Occipital lobe (tissue), 2 donors: ENCODE measurements around the gene NRAP. TPM values are rescaled to one million over a fixed set of nuclear protein-coding genes. Genes with fewer than 3 reads are reported as not detected.

Experiments used
- DNase-seq: peaks from one replicate; lab custom pipeline; 2025; lab: John Stamatoyannopoulos, UW
- total RNA-seq: library from RNA; depleted of rRNA; stranded (reverse); fragments of >200 nt; gene quantifications from one replicate; pipeline ENCODE4 v1.2.3, GENCODE V29; 2014

The NRAP gene
- total RNA-seq, 1 donor from 2014 or later, result 0.31 TPM

DNA sequence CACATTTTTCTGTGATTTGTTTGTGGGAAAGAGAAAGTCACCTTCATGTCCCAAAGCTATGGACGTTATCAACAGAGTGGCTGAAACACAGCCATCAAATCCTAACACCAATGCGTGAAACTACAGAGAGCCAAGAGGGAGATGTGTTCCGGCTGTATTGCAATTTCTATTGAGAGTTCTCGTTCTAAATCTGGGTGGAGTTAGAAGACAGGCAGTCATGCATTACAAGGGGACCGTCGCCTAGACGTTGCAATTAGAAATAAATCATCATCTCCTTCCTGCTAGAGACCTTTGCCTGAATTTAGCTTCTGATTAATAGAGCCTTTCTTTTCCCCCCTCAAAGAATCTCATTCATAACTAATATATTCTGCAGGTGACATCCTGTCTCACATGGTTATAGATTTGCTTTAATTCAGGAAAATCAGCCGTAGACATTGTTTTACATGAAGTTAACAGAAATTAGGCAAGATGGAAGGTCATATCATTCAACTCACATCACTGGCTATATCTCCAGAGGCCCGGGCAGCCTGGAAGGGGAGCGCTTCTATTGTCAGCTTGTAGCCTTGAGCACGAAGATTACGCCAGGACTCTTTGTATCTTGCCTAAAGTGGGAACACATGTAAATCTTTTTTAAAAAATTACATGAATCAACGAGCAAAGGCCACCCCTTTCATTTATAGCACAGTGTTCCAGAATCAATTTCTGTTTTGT is 58.4 kb downstream of the NRAP start:
- no peak for DNase-seq

DNA sequence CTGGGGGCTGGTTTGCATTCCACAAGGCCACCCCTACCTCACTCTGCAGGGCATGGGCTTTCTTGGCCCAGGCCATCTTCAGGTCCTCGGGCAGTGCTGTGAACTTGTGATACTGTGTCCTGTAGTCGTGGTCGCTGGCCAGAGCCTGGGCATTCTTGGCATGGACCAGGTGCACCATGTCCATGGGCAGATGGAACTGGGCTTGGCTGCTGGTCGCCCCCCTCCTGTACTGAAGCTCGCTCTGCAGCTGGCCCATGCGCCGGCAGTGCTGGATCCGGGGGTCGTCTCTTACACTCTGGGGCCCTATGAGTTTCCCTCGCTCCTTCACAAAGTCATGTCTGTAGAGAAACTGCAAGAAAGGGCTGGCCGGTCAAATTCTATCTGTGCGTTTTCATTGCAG is 59.3 kb downstream of the NRAP start:
- no peak for DNase-seq

DNA sequence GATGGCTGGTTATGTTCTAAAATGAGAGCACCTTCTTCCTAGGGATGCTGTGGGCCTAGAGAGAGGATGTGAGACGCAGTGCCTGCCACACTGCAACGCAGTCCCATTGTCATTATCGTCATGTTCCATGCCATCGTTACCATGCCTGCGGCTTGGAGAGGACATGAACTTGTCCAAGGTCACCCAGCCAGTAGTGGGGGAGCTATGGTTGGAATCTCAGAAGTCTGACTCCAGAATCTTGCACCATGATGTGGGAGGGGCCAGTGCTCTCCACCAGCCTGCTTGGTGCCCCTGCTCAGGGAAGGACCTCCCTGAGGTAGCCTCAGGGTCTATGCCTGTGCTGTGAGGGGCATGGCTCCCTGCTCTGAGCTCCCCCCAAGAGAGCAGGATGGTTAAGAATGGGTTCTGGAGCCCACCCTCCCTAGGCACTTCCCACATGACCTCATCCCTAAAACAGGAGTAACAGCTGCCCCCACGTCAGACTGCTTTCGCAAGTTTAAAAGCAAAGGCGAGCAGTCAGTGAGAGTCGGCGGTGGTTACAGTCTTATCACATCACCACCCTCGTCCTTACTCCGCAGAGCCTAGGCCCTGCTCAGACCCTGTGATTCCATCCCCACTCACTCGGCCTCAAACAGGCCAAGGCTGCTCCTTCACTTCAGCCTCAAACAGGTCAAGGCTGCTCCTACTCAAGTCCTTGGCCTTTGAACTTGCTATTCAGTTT is 60.6 kb downstream of the NRAP start:
- no peak for DNase-seq

DNA sequence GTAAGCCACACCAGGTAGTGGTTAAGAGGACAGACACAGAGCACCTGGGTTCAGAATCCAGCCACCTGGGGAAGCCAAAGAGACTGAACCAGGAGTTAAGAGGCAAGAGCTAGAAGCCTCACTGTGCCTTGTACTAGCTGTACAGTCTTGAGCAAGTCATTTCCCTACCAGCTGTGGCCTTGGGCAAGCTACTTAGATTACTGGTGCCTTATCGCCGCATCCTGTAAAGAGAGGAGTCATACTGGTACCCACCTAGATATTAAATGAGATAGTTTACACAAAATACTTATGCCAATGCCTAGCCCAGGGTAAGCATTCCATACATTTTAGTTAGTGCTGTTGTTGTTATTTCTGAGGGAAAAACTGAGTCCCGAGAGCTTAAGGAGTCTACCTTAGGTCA is 63.3 kb downstream of the NRAP start:
- no peak for DNase-seq

DNA sequence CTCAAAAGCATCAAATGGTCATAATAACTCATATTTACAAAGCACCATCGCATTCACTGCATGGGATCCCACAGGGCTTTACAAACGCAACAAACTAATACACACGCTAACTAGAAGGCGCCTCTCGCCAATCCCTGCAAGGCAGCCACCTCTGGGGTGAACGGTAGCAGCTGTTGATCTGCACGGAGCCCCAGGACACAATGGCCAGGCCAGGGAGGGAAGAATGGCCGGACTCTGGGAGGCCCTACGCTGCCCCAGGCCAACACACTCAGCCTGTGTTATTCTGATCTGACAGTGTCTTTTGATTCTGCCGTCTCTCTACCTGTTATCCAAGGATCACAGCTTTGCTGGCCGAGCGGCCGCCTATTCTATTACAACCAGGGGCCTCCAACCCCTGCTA is 69.2 kb downstream of the NRAP start:
- DNase-seq, result no peak

DNA sequence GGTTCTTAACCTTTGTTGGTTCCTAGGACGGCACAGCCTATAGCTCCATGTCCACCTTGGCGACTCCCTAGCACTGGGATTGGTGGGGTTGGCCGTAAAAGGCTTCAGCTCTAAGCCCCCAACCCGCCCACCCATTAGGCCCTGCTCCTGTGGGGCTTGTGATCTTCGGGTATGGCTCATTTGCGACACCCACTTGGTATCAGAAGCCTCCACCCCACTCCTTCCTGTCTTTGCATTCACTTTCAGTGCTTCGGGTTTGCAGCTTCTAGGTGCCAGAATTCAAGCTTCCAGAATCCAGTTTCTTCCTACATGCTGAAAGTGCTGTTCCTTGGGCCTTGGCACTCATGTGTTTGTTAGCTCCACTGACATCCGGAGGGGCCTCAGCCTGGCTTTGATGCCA is 71.5 kb downstream of the NRAP start:
- no peak for DNase-seq

DNA sequence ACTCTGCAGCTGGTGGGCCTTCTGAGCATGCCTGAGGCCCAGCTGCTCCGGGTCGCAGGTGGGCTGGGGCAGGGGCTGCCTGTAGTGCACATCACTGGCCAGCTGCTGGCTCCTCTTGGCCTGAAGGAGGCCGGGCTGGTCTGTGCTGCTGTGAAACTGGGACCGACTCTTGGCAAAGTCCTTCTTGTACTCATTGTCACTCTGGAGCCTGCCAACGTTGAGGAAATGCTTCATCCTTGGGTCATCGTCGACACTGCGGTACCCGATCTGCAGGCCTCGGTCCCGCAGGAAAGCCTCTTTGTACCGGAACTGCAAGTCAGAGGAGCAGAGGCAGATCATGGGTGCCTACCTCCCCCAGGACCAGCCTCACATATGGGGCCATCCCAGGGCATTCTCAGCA is 73.3 kb downstream of the NRAP start:
- DNase-seq, result no peak

DNA sequence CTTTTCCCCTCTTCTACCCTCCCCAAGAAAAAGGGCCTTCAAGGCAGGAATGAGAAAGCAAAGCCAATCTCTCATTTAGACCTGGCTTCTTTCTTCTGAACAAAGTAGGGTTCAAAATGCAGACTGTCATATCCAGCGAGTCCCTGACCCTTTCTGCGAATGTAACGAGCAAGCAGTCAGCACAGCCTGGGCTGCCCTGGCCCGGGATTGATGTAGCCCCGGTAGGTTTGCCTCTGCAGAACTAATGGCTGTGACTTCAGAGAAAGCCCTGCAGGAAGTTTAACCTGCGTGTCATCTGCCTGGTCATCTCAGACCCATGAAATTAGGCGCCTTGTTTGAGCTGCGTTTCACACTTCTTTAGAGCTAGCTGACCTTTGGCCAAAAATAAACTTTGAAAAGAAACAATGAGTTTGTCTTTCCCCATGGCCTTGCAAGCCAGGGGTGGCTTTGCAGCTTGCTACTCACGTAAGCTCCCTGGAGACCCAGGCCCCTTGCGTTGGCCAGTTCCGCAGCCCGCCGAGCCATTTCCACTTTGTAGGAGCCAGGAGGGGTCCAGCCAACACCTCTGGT is 74.6 kb downstream of the NRAP start:
- no peak for DNase-seq

DNA sequence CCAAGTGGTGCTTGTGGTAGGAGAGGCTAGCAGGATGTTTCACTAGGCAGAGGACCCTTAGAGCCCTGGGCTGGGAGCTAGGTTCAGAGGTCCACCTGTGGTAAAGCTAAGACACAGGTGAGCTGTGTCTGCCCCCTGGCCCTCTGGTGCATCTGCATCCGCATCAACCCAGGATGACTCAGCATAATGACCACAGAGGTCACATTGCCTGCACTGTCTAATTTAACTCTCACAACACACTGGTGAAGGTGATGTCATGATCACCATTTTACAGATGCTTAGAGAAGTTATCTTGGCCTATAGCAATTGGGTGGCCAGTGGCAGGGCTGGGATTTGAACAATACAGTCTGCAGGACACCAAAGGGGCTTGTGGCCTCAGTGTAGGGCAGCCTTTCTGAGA is 77.9 kb downstream of the NRAP start:
- no peak for DNase-seq

DNA sequence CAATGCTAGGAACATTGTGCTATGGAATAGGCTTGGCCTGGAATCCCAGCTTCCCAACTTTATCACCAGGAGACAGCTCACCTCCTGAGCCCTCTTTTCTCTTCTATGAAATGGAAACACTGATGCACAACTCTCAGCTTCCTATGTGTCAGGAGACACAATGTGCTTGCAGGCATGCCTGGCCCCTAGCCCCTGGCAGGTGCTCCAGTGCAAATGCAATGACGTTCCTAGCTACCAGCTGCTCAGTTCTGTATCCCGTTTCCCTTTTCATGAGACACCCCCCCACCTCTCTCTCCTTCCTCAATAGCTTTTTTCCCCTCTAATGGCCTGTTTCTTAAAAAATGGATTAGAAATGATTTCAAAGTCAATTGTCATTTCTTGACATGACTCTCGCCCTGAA is 80.3 kb downstream of the NRAP start:
- DNase-seq, result no peak

DNA sequence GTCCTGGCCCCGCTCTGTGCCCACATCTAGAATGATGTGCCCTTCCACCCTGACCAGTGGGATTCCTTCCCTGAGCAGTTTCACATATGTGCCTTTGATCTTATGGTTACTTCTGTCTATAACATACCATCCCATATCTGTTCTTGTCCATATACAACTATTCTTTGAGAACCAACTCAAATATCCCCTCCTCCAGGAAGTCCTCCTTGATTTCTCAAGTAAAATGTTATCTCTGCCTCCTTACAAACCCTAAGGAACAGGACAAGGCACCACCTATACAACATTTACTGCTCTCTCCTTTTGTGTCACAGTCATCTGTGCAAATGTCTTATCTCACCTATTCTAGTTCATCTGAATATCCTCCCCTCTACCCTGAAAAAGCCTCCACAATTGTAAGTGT is 82.7 kb downstream of the NRAP start:
- no peak for DNase-seq

DNA sequence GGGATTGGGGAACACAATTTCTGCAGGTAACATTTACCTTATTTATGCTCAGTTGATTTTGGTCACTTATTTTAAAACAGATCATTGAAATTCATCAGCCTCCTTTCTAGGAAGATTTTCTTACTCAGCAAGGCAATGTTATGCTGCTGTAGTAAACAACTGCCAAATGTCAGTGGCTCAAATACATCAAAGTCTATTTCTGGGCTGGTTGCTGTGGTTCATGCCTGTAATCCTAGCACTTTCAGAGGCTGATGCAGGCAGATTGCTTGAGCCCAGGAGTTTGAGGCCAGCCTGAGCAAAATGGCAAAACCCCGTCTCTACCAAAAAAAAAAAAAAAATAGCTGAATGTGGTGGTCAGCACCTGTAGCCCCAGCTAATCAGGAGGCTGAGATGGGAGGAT is 85.1 kb downstream of the NRAP start:
- no peak for DNase-seq

DNA sequence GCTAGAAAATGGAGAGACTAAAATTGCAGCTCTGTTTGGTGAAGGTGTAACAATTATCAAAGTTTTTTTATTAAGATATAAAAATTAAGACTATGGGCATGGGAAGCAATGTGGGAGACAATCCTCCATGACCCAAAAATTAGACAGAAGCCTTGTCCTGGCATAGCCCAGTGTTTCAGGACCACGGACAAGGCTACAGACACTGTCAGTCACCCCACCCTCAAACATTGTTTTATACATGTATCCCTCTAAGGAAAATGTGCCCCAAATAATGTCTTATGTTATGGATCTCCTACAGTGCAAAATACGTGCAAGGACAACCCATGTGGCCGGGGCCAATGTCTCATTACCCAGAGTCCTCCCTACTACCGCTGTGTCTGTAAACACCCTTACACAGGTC is 87.0 kb downstream of the NRAP start:
- DNase-seq, result no peak

DNA sequence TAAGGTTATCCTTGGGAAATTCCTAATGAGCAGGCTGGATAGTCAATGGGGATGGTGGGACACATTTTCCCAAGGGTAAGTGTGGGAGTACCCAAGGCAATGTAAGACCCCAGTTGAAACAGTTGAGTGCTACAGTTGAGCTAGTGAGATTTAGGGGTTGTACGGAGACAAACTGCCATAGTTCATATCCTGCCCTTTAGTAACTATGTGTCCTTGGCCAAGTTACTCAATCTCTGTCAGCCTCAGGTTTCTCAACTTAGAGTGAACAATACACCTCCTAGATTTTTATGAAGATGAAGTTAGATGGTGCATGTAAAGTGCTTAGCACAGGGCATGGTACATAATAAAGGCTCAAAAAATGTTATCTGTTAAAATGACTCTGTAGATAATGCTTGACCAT is 90.5 kb downstream of the NRAP start:
- no peak for DNase-seq

DNA sequence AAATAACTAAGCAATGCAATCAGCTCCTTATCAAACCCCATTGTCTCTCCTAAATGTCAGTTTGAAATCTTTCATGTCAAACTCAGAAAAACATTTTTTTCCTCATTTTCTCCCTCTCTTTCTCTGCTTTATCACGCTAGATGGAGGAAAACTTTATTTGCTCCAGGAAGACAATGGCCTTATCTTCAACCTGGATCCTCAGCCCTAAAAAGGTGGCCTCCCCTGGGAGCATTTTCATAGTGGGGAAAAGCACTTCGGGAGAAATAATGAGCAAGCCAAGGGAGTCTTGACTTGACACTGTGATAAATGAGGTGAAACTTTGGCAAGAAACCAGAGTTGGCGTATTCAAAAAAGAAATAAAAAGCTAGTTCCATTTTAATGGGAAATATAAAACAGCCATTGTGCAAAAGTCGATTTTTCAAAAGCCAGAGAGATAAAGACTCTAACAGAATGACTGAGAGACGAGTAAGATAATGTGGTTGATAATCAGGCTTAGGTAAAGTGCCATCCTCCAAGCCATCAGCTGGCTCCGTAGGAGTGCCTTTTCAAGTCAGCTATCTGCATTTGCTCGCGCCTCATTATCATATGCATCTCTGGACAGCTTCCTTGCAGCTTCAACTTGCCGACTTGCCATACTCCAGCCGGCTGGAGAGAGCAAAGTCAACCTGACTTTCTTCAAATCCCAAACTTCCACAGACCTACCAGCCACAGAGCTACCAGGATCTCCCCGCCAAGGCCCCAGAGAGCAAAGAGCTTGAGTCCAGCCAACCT is 91.1 kb downstream of the NRAP start:
- no peak for DNase-seq

DNA sequence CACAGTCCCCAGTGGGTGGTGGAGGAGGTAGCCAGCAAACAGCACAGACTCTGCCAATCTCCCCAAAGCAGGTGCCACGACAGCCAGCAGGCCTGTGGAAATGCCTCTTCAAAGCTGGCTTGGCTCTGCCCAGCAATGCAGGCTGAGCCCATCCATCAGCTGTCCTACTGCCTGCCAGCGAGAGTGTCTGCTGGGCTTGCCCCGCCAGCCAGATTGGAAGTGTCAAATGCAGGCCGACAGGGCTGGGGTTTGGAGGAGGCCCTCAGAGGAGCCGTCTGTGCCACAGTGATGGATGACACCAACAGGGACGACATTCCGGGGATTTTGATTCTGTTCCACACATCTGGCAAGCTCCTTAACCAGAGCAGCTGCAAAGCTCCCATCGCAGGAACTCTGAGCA is 94.3 kb downstream of the NRAP start:
- no peak for DNase-seq

DNA sequence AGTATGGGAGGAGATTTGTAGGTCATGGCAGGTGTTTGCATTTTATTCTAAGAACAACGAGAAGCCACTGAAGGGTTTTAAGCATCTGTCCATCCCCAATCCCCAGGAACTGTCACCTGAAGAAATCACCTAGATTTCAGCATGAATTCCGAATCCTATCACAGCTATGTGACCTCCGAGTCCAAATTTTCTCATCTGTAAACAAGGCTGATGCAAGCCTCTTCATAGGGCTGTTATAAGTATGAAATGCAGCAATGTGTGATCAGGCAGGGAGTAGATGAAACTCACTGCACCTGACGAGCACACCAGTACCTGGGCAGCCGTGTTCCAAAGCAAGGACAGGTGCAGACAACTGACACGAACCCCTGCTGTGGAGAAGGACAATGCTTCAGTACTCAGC is 97.0 kb downstream of the NRAP start:
- DNase-seq, result no peak

DNA sequence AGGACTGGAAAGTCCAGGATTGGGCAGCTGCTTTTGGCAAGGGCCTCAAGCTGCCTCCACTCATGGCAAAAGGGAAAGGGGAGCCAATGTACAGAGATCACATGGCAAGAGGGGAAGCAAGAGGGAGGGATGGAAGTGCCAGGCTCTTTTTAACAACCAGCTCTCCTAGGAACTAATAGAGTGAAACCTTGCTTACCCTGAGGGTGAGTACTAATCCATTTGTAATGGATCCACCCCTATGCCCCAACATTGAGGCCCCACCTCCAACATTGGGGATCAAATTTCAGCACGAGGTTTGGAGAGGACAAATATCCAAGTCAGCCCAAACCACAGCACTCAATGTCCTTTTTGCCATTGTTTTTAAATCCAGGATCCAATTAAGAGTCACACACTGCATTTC is 98.5 kb downstream of the NRAP start:
- no peak for DNase-seq

DNA sequence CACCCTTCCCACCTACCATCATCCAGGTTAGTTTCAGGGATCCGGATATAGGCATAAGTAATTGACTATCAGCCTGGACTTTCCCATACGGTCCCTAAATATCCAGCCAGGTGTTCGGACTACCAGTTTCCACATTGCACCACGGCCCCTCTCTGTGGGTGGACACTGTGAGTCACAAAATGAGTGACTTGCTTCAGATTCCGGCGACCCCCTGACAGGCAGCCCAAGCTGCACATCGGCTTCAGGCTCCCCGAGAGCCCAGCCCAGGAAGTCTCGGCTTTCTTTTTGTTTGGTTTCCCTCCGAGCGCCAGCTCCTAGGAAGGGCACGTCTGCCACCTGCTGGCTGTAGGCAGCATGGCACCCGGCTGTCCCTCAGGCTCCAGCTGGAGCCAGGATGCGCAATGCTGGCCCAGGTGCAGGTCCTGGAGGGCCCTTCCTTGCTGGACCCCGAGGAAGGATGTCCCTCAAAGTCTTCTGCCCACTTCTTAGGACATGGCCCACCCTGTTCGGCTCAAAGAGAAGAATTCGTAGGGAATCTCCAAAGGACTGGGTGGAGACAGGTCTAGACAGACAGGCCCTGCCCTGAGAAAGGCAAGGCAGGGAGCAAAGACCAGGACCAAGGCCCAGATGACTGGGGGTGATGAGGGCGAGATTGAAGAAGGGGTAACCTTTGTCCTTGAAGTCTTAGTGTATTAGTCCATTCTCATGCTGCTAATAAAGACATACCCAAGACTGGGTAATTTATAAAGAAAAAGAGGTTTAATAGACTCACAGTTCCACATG is 100.3 kb downstream of the NRAP start:
- DNase-seq, result peak; percentile 64

DNA sequence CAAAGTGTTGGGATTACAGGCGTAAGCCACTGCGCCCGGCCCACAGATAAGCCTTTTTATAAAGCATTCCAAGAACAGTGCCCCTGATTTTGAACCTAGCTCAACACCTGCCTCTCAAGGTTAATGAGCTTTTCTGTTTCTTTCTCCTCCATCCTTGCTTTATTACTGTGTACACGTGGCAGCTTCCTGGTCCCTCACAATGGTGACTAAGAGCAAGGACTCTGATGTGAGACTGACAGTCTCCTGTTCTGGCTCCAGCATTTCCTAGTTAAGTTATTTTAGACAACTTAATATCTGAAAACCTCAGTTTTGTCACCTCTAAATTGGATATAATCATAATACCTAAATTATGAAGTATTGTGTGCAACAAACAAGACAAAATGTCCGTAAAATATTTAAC is 101.1 kb downstream of the NRAP start:
- no peak for DNase-seq

DNA sequence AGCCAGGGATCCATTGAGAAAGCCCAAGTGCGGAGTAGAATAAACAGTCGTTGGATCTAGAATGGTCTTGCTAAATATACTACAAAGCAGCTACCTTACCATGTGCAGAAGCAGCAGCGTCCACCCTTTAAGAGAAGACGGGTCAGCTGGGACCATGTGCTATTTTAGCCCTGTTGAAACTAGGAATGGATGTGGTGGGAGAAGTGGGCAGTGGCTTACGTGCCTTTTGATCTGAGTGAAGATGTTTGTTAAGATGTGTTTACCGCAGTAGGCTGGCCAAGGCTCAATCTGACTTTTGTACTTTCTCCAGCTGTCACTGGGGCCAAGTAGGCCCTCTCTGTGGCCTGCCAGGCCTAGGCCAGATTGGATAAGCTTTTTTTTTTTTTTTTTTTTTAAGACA is 101.8 kb downstream of the NRAP start:
- DNase-seq, result no peak

DNA sequence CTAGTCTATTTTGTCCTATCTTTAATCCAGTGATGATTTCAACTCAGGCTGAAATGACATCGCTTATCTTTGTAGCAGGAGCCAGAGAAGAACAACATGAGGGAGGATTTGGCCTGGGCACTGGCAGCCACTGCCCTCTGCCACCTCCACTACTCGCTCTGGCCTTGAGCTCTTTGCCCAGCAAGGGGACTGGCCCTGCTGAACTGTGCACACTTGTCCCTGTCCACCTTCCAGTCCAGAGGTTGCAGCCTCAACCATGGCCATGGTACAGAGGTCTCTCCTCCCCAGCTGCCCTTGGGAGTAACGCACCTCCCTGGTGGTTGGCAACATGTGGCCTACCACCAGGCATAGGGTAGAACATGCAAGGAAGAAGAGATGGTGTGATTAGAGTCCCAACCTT is 102.6 kb downstream of the NRAP start:
- no peak for DNase-seq
